DOHH2 (cell line): ENCODE data around the gene TMEM14A.

ENCODE experiments used
- EZH2phosphoT487 ChIP-seq: fragments of 200-600 bp; sonication (generic); IDR thresholded peaks from 2 replicates; pipeline ENCODE4 v1.6.1; 2017; ENCODE audit warnings: borderline replicate concordance, mild to moderate bottlenecking, antibody characterized with exemption, low read length, moderate library complexity, mixed read lengths
- TF ChIP-seq, protein P1 (sequence below): fragments of 200-600 bp; sonication (generic); IDR thresholded peaks from one replicate; pipeline ENCODE4 v1.5.1; 2014; ENCODE audit warnings: antibody characterized with exemption, mild to moderate bottlenecking, low read depth, low read length; ENCODE audit not compliant: poor library complexity, severe bottlenecking

DNA sequence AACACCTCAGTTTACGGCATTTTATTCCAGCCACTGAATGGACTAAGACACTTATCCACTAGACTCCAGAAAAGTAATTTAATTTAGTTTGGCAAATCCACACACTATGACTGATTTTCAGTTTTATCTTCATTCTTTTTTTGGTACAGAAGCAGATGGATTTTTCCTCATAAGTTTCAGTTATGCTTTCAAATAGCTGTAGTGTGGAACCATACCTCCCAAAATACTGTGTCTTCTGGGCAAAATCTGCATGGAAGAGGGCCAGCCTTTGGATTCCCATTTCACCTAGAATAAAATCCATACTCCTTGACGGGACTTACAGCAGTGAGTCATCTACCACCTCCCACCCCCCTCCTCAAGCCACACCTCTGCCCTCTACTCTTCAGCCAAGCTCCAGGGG is 49.4 kb downstream of the TMEM14A start:
- TF ChIP-seq, protein P1, sequence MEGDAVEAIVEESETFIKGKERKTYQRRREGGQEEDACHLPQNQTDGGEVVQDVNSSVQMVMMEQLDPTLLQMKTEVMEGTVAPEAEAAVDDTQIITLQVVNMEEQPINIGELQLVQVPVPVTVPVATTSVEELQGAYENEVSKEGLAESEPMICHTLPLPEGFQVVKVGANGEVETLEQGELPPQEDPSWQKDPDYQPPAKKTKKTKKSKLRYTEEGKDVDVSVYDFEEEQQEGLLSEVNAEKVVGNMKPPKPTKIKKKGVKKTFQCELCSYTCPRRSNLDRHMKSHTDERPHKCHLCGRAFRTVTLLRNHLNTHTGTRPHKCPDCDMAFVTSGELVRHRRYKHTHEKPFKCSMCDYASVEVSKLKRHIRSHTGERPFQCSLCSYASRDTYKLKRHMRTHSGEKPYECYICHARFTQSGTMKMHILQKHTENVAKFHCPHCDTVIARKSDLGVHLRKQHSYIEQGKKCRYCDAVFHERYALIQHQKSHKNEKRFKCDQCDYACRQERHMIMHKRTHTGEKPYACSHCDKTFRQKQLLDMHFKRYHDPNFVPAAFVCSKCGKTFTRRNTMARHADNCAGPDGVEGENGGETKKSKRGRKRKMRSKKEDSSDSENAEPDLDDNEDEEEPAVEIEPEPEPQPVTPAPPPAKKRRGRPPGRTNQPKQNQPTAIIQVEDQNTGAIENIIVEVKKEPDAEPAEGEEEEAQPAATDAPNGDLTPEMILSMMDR: no peak
- TF ChIP-seq EZH2phosphoT487: no peak
